Spleen (tissue), 7 donors: ENCODE data around the gene FBXL20.

ENCODE experiments used
- CTCF ChIP-seq, 11 experiments: fragments of 200-600 bp in 7 of 11; fragments of 450-650 bp in 4 of 11; sonication (generic) in 4 of 11; IDR thresholded peaks in 8 of 11; conservative IDR thresholded peaks in 3 of 11; 1 replicate in 7 of 11; 2 replicates in 4 of 11; pipeline versions ENCODE4 v1.4.0 to v1.8.0; 2016 to 2021; ENCODE audit warnings: antibody characterized with exemption in 11 of 11, inconsistent platforms in 4 of 11, mild to moderate bottlenecking in 1 of 11
- POLR2A ChIP-seq, 3 donors: fragments of 450-650 bp; IDR thresholded peaks; one replicate each; pipeline ENCODE4 v1.5.1; 2017; ENCODE audit warnings: antibody characterized with exemption in 3 of 3, mild to moderate bottlenecking in 1 of 3
- POLR2AphosphoS5 ChIP-seq, 3 donors: sonication (generic); formaldehyde crosslinking; IDR thresholded peaks; one replicate each; pipeline ENCODE4 v1.5.1; 2017; ENCODE audit warnings: antibody characterized with exemption in 3 of 3
- donor health status: DM: no; HTN: no; CAD: no; lungs with moderate emphysema.
- donor health status: DM: no; HTN: no; CAD: no.
- donor health status: DM: no; HTN: no; CAD: no.

- TF ChIP-seq POLR2A (IDR thresholded peaks at IDR 0.05) (no peak), POLR2AphosphoS5 (IDR thresholded peaks at IDR 0.05) (no peak), CTCF (IDR thresholded peaks at IDR 0.05 in 8 of 11, conservative IDR thresholded peaks at IDR 0.05 in 3 of 11) (no peak)
Observed at GRCh38 chr17:39306509-39307212, 94.8 kb downstream of the FBXL20 start.
